Measurements from ENCODE around the gene YIPF3. TPM values are rescaled to one million over a fixed set of nuclear protein-coding genes. Genes with fewer than 3 reads are reported as not detected.

YIPF3 gene
- total and polyA plus RNA-seq, 9 of the 15 experiments (the other 6 are each of a cell fraction or from before 2014, with no cell fraction given), result 27.5 to 75.3 (median 57.6) TPM

DNA sequence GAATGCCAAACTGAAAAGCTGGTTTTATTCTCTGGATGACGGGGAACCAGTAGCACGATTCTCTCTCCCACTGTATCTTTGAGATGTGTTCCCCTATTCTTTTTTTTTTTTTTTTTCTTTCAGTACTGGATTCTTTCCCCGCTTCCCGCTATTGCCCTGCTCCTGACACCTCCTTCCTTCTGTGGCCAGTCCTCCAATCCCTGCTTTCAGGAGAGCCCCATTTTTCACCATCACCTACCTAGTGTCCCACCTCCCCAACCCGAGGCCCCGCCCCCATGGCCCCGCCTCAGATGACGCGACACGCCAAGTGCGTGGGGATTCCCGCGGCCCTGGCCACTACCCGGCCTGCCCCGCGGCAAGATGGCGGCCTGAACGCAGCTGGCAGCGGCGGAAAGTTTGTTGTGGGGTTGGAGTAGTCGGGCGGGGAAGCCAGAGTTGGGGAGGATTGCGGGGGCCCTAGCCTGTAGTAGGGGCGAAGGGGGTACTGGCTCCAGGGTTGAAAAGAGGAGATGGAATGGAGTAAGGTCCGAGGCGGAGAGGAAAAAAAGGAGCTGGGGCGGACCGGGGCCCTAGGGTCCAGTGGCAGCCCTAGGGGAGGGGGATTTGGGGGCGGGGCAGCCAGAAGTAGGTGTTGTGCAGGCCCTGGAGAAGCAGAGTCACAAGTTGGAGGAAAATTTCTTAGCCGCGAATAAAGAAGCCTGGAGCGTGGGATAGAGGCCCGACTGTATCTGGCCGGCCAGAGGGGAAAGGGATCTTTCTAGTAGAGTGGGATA is 39.3 kb downstream of the YIPF3 start, which contains the start of gene TJAP1 (continued):
- TF ChIP-seq, protein P1, sequence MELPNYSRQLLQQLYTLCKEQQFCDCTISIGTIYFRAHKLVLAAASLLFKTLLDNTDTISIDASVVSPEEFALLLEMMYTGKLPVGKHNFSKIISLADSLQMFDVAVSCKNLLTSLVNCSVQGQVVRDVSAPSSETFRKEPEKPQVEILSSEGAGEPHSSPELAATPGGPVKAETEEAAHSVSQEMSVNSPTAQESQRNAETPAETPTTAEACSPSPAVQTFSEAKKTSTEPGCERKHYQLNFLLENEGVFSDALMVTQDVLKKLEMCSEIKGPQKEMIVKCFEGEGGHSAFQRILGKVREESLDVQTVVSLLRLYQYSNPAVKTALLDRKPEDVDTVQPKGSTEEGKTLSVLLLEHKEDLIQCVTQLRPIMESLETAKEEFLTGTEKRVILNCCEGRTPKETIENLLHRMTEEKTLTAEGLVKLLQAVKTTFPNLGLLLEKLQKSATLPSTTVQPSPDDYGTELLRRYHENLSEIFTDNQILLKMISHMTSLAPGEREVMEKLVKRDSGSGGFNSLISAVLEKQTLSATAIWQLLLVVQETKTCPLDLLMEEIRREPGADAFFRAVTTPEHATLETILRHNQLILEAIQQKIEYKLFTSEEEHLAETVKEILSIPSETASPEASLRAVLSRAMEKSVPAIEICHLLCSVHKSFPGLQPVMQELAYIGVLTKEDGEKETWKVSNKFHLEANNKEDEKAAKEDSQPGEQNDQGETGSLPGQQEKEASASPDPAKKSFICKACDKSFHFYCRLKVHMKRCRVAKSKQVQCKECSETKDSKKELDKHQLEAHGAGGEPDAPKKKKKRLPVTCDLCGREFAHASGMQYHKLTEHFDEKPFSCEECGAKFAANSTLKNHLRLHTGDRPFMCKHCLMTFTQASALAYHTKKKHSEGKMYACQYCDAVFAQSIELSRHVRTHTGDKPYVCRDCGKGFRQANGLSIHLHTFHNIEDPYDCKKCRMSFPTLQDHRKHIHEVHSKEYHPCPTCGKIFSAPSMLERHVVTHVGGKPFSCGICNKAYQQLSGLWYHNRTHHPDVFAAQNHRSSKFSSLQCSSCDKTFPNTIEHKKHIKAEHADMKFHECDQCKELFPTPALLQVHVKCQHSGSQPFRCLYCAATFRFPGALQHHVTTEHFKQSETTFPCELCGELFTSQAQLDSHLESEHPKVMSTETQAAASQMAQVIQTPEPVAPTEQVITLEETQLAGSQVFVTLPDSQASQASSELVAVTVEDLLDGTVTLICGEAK (IDR thresholded peaks at IDR 0.05), result no peak
- TF ChIP-seq, protein P1 (CRISPR knock-in tag; IDR thresholded peaks at IDR 0.05), result no peak
- TF ChIP-seq CBX2 (IDR thresholded peaks at IDR 0.05; ENCODE audit: insufficient read depth, low read length, poor library complexity, severe bottlenecking) (no peak), SLC30A9 (CRISPR knock-in tag; IDR thresholded peaks at IDR 0.05) (no peak), SOX6 (IDR thresholded peaks at IDR 0.05) (no peak), FOXK1 (CRISPR knock-in tag; IDR thresholded peaks at IDR 0.05; ENCODE audit: borderline replicate concordance) (no peak), ZNF699 (CRISPR knock-in tag; IDR thresholded peaks at IDR 0.05; ENCODE audit: insufficient replicate concordance) (no peak), SIN3B (IDR thresholded peaks at IDR 0.05; ENCODE audit: low read depth) (peak; percentile 91), HNRNPH1 (optimal IDR thresholded peaks at IDR 0.05; ENCODE audit: low read depth, low read length) (no peak)
- TF ChIP-seq, protein P2, sequence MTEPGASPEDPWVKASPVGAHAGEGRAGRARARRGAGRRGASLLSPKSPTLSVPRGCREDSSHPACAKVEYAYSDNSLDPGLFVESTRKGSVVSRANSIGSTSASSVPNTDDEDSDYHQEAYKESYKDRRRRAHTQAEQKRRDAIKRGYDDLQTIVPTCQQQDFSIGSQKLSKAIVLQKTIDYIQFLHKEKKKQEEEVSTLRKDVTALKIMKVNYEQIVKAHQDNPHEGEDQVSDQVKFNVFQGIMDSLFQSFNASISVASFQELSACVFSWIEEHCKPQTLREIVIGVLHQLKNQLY (CRISPR knock-in tag; conservative IDR thresholded peaks at IDR 0.05), result no peak
